MCF 10A (cell line): ENCODE measurements around the gene PELI3. TPM values are rescaled to one million over a fixed set of nuclear protein-coding genes. Genes with fewer than 3 reads are reported as not detected.

Experiments
- BruUV-seq: library from RNA; stranded (reverse); fragments of 400-500 nt; replicated peaks from 2 replicates; lab custom pipeline; 2021; lab: Mats Ljungman, UMichigan
- CTCF ChIA-PET: fragments of 300-600 bp; sonication (Branson Sonifier 250); formaldehyde crosslinking; extraction: SDS; loops from one replicate; lab custom pipeline; 2021; ENCODE audit warnings: antibody characterized with exemption, inconsistent platforms; lab: Yijun Ruan, JAX
- POLR2A ChIA-PET: fragments of 300-600, 350-650 bp; sonication (Branson Sonifier 250); formaldehyde crosslinking; extraction: SDS; loops from one replicate; lab custom pipeline; 2020; ENCODE audit warnings: antibody characterized with exemption, inconsistent platforms; lab: Yijun Ruan, JAX
- DNase-seq: peaks from one replicate; pipeline ENCODE4 v3.0.0-alpha.2; 2018; ENCODE audit not compliant: unreplicated experiment
- H3K27ac Mint-ChIP-seq: one replicate; pipeline ENCODE4 v1.8.0; 2022; ENCODE audit warnings: mild to moderate bottlenecking, low read depth, mixed read lengths; ENCODE audit not compliant: unreplicated experiment
- H3K27me3 Mint-ChIP-seq: one replicate; pipeline ENCODE4 v1.8.0; 2022; ENCODE audit warnings: mixed read lengths; ENCODE audit not compliant: insufficient read depth, unreplicated experiment
- H3K36me3 Mint-ChIP-seq: one replicate; pipeline ENCODE4 v1.8.0; 2022; ENCODE audit warnings: mild to moderate bottlenecking, moderate library complexity, mixed read lengths; ENCODE audit not compliant: insufficient read depth, unreplicated experiment
- H3K4me1 Mint-ChIP-seq: one replicate; pipeline ENCODE4 v1.8.0; 2022; ENCODE audit warnings: mixed read lengths; ENCODE audit not compliant: insufficient read depth, unreplicated experiment
- H3K4me3 Mint-ChIP-seq: one replicate; pipeline ENCODE4 v1.8.0; 2022; ENCODE audit warnings: mild to moderate bottlenecking, moderate library complexity, mixed read lengths; ENCODE audit not compliant: unreplicated experiment
- H3K9me3 Mint-ChIP-seq: one replicate; pipeline ENCODE4 v1.8.0; 2022; ENCODE audit warnings: mixed read lengths; ENCODE audit not compliant: unreplicated experiment
- CTCF ChIP-seq: fragments of 200-600 bp; IDR thresholded peaks from one replicate; pipeline ENCODE4 v1.8.0; 2022; ENCODE audit warnings: antibody characterized with exemption, mild to moderate bottlenecking; ENCODE audit not compliant: unreplicated experiment
- intact Hi-C: fragments of 100-400 bp; cut with micrococcal nuclease; formaldehyde crosslinking; loops from 2 replicates; pipeline ENCODE4 v1.14.1; 2022
- total RNA-seq: library from RNA; stranded (reverse); gene quantifications from 2 replicates; pipeline ENCODE4 v1.2.3, GENCODE V29; 2022

Gene PELI3
- total RNA-seq, 1 experiment from 2014 or later: 6.1 TPM

GRCh38 chr11:66491315-66491935 lies 24.7 kb downstream of the PELI3 start:
- Mint-ChIP-seq H3K4me3 (no peak overlapping the region), H3K9me3 (no peaks in the 10 kb centered on the region), H3K4me1 (no peaks in the 10 kb centered on the region), H3K27ac (no peak overlapping the region), H3K27me3 (no peaks in the 10 kb centered on the region), H3K36me3 (peaks cover 45% of the 10 kb centered on the region)
- peak; percentile 46 for TF ChIP-seq CTCF
- POLR2A ChIA-PET: no interaction called here
- no peak for DNase-seq
- CTCF ChIA-PET: interaction anchor here (0.6 to 1.2 kb wide), 6 partner anchors 14 to 840 kb away, joined by 3 to 5 read pairs (median 3); no protein-coding TSS in a partner anchor
- BruUV-seq: no TSS peak
- intact Hi-C loops: no loop called here

- Mint-ChIP-seq H3K27me3 (no peaks in the 10 kb centered on the region), H3K4me3 (no peak overlapping the region), H3K36me3 (peaks cover 42% of the 10 kb centered on the region), H3K27ac (no peak overlapping the region), H3K9me3 (no peaks in the 10 kb centered on the region), H3K4me1 (no peaks in the 10 kb centered on the region)
- intact Hi-C loops: no loop called here
- CTCF ChIA-PET: interaction anchor here (0.6 to 1.3 kb wide), 3 partner anchors 15 to 106 kb away, joined by 3 to 5 read pairs (median 3); no protein-coding TSS in a partner anchor
- TF ChIP-seq CTCF: no peak
- no peak for DNase-seq
- no TSS peak for BruUV-seq
- POLR2A ChIA-PET: no interaction called here
Measured at GRCh38 chr11:66492161-66492865, 25.6 kb downstream of the PELI3 start.

- CTCF ChIA-PET: interaction anchor here (0.7 to 1.3 kb wide), 2 partner anchors 15 to 107 kb away, joined by 3 read pairs; no protein-coding TSS in a partner anchor
- no peaks in the 10 kb centered on the region for H3K4me1 Mint-ChIP-seq
- no peak for TF ChIP-seq CTCF
- POLR2A ChIA-PET: interaction anchor here (0.6 kb wide), 1 partner anchor 1227 kb away, joined by 4 read pairs; no protein-coding TSS in a partner anchor
- no peak overlapping the region for H3K27ac Mint-ChIP-seq
- intact Hi-C loops: no loop called here
- no peak overlapping the region for H3K4me3 Mint-ChIP-seq
- no peak for DNase-seq
- H3K27me3 Mint-ChIP-seq: no peaks in the 10 kb centered on the region
- no peaks in the 10 kb centered on the region for H3K9me3 Mint-ChIP-seq
- peaks cover 40% of the 10 kb centered on the region for H3K36me3 Mint-ChIP-seq
- BruUV-seq: no TSS peak
Measured at GRCh38 chr11:66493130-66493529, 26.4 kb downstream of the PELI3 start.

GRCh38 chr11:66494458-66494857 lies 27.8 kb downstream of the PELI3 start:
- CTCF ChIA-PET: no interaction called here
- no TSS peak for BruUV-seq

More at GRCh38 chr11:66494458-66494857, 27.8 kb downstream of the PELI3 start:
- Mint-ChIP-seq H3K27ac (no peak overlapping the region), H3K4me1 (no peaks in the 10 kb centered on the region), H3K9me3 (no peaks in the 10 kb centered on the region), H3K27me3 (no peaks in the 10 kb centered on the region), H3K4me3 (no peak overlapping the region), H3K36me3 (peaks cover 44% of the 10 kb centered on the region)
- TF ChIP-seq CTCF: no peak
- no peak for DNase-seq
- intact Hi-C loops: no loop called here
- POLR2A ChIA-PET: interaction anchor here (0.8 kb wide), 1 partner anchor 14 kb away, joined by 4 read pairs; the partner anchor contains the start of gene DPP3
